HCT116 (cell line): ENCODE data around the gene INTS3. TPM values are rescaled to one million over a fixed set of nuclear protein-coding genes. Genes with fewer than 3 reads are reported as not detected.

ENCODE experiments used
- ATAC-seq: fragments of 200-7000 bp; cut with Tn5 transposase; 2 replicates; pipeline ENCODE4 v1.9.1; 2020; ENCODE audit warnings: mild to moderate bottlenecking, moderate library complexity
- BruUV-seq: library from RNA; stranded (reverse); fragments of 400-500 nt; replicated peaks from 2 replicates; lab custom pipeline; 2021; lab: Mats Ljungman, UMichigan
- CTCF ChIA-PET: fragments of 300-600 bp; sonication (Branson Sonifier 250); formaldehyde crosslinking; loops from one replicate; lab custom pipeline; 2021; ENCODE audit warnings: antibody characterized with exemption; lab: Charles Lee
- POLR2A ChIA-PET: fragments of 300-600, 350-600 bp; sonication (Branson Sonifier 250); formaldehyde crosslinking; loops from one replicate; lab custom pipeline; 2021; ENCODE audit warnings: antibody characterized with exemption; lab: Charles Lee
- RAD21 ChIA-PET, 2 experiments: fragments of 300-600 bp; sonication (Branson Sonifier 250); formaldehyde crosslinking; loops; one replicate each; lab custom pipeline; 2023; ENCODE audit warnings: low total read pairs in 2 of 2; ENCODE audit not compliant: uncharacterized antibody in 2 of 2, unreplicated experiment in 2 of 2, low non-redundant PET in 1 of 2; lab: Charles Lee
- DNase-seq: peaks from one replicate; pipeline ENCODE4 v3.0.0-alpha.2; 2010; ENCODE audit warnings: low read depth, low spot score
- H2AFZ ChIP-seq: fragments of 200-600 bp; shearing (Covaris generic), sonication (generic); 2 replicates; pipeline ENCODE4 v1.6.1; 2017; ENCODE audit warnings: low read depth, mixed run types, mixed read lengths, antibody characterized with exemption, low read length; ENCODE audit not compliant: poor library complexity, severe bottlenecking
- H3K27ac ChIP-seq: 2 replicates; pipeline ENCODE4 v1.5.1; 2012; ENCODE audit warnings: low read depth, low read length
- H3K27me3 ChIP-seq: fragments of 200-600 bp; sonication (generic); 2 replicates; pipeline ENCODE4 v1.6.1; 2016; ENCODE audit warnings: mixed run types, low read length, mixed read lengths; ENCODE audit not compliant: insufficient read depth
- H3K36me3 ChIP-seq, 2 experiments: fragments of 200-500 bp in 1 of 2; fragments of 200-600 bp in 1 of 2; sonication (Bioruptor generic) in 1 of 2; sonication (generic) in 1 of 2; 2 replicates each; pipeline versions ENCODE4 v1.5.1 to v1.6.1; 2014 to 2016; ENCODE audit warnings: low read length in 2 of 2, inconsistent platforms in 1 of 2, mixed read lengths in 1 of 2, mixed run types in 1 of 2; ENCODE audit not compliant: insufficient read depth in 2 of 2, control insufficient read depth in 1 of 2
- H3K4me1 ChIP-seq, 2 experiments: fragments of 200-600 bp in 1 of 2; sonication (generic) in 1 of 2; 2 replicates each; pipeline versions ENCODE4 v1.5.1 to v1.6.1; 2012 to 2017; ENCODE audit warnings: low read length in 2 of 2, inconsistent platforms in 1 of 2, mild to moderate bottlenecking in 1 of 2, mixed read lengths in 1 of 2, mixed run types in 1 of 2, moderate library complexity in 1 of 2; ENCODE audit not compliant: insufficient read depth in 2 of 2, control insufficient read depth in 1 of 2
- H3K4me2 ChIP-seq: fragments of 200-600 bp; sonication (generic); 2 replicates; pipeline ENCODE4 v1.6.1; 2017; ENCODE audit warnings: mixed run types, low read length, mixed read lengths
- H3K4me3 ChIP-seq, 2 experiments: fragments of 200-600 bp in 1 of 2; sonication (generic) in 1 of 2; replicated peaks in 1 of 2; 2 replicates each; pipeline ENCODE4 v1.5.1; 2011 to 2016; ENCODE audit warnings: low read length in 2 of 2, control low read depth in 1 of 2, low read depth in 1 of 2, mild to moderate bottlenecking in 1 of 2, mixed read lengths in 1 of 2, mixed run types in 1 of 2
- H3K79me2 ChIP-seq: fragments of 200-600 bp; sonication (generic); 2 replicates; pipeline ENCODE4 v1.6.1; 2017; ENCODE audit warnings: mild to moderate bottlenecking, mixed run types, low read length, moderate library complexity, mixed read lengths; ENCODE audit not compliant: insufficient read depth
- H3K9ac ChIP-seq: fragments of 200-600 bp; sonication (generic); 2 replicates; pipeline ENCODE4 v1.6.1; 2016; ENCODE audit warnings: low read length, mixed read lengths
- H3K9me2 ChIP-seq: fragments of 200-600 bp; sonication (generic), shearing (Covaris generic); 2 replicates; pipeline ENCODE4 v1.6.1; 2017; ENCODE audit warnings: mixed run types, mild to moderate bottlenecking, moderate library complexity; ENCODE audit not compliant: insufficient read depth
- H3K9me3 ChIP-seq, 2 experiments: fragments of 200-500 bp in 1 of 2; fragments of 200-600 bp in 1 of 2; sonication (Bioruptor generic) in 1 of 2; sonication (generic) in 1 of 2; 2 replicates each; pipeline ENCODE4 v1.6.1; 2014 to 2017; ENCODE audit warnings: low read length in 2 of 2, mixed read lengths in 2 of 2, inconsistent platforms in 1 of 2, low read depth in 1 of 2, mild to moderate bottlenecking in 1 of 2, mixed run types in 1 of 2, moderate library complexity in 1 of 2; ENCODE audit not compliant: control insufficient read depth in 1 of 2, insufficient read depth in 1 of 2
- H4K20me1 ChIP-seq: fragments of 200-600 bp; sonication (generic), shearing (Covaris generic); 2 replicates; pipeline ENCODE4 v1.6.1; 2017; ENCODE audit warnings: mixed run types, mild to moderate bottlenecking, moderate library complexity; ENCODE audit not compliant: insufficient read depth
- ATF3 ChIP-seq: IDR thresholded peaks from 2 replicates; pipeline ENCODE4 v1.6.1; 2012
- CBX3 ChIP-seq: IDR thresholded peaks from 2 replicates; pipeline ENCODE4 v1.6.1; 2012; ENCODE audit warnings: low read depth
- CEBPB ChIP-seq: IDR thresholded peaks from 2 replicates; pipeline ENCODE4 v1.6.1; 2012; ENCODE audit warnings: low read depth
- CTCF ChIP-seq, 3 experiments: fragments of 200-600 bp in 1 of 3; sonication (generic) in 1 of 3; IDR thresholded peaks in 2 of 3; conservative IDR thresholded peaks in 1 of 3; 2 replicates each; pipeline ENCODE4 v1.5.1; 2012 to 2017; ENCODE audit warnings: low read depth in 2 of 3, low read length in 2 of 3, antibody characterized with exemption in 1 of 3, borderline replicate concordance in 1 of 3, control low read depth in 1 of 3, mild to moderate bottlenecking in 1 of 3, mixed read lengths in 1 of 3, mixed run types in 1 of 3, moderate library complexity in 1 of 3; ENCODE audit not compliant: insufficient read depth in 1 of 3
- EGR1 ChIP-seq: IDR thresholded peaks from 2 replicates; pipeline ENCODE4 v1.6.1; 2012; ENCODE audit warnings: low read depth
- ELF1 ChIP-seq: IDR thresholded peaks from 2 replicates; pipeline ENCODE4 v1.6.1; 2012; ENCODE audit warnings: low read depth, borderline replicate concordance
- EZH2 ChIP-seq: fragments of 200-600 bp; sonication (generic); IDR thresholded peaks from 2 replicates; pipeline ENCODE4 v1.6.1; 2017; ENCODE audit warnings: antibody characterized with exemption, mixed run types
- FOSL1 ChIP-seq: IDR thresholded peaks from 2 replicates; pipeline ENCODE4 v1.6.1; 2012; ENCODE audit warnings: low read depth
- JUND ChIP-seq: IDR thresholded peaks from 2 replicates; pipeline ENCODE4 v1.6.1; 2012
- MAX ChIP-seq: IDR thresholded peaks from 2 replicates; pipeline ENCODE4 v1.6.1; 2012
- POLR2A ChIP-seq: IDR thresholded peaks from 2 replicates; pipeline ENCODE4 v1.7.0; 2011; ENCODE audit warnings: borderline replicate concordance; ENCODE audit not compliant: insufficient read depth, insufficient read length; ENCODE audit errors: extremely low read depth
- RAD21 ChIP-seq: IDR thresholded peaks from 2 replicates; pipeline ENCODE4 v1.6.1; 2012; ENCODE audit warnings: low read depth, mild to moderate bottlenecking
- SIN3A ChIP-seq: IDR thresholded peaks from 2 replicates; pipeline ENCODE4 v1.6.1; 2012; ENCODE audit warnings: low read depth
- SRF ChIP-seq: IDR thresholded peaks from 2 replicates; pipeline ENCODE4 v1.6.1; 2012; ENCODE audit warnings: low read depth
- TCF7L2 ChIP-seq: IDR thresholded peaks from 2 replicates; pipeline ENCODE4 v1.7.0; 2011; ENCODE audit warnings: borderline replicate concordance, inconsistent platforms; ENCODE audit not compliant: insufficient read depth, insufficient read length; ENCODE audit errors: extremely low read depth
- YY1 ChIP-seq: IDR thresholded peaks from 2 replicates; pipeline ENCODE4 v1.6.1; 2011; ENCODE audit warnings: low read length, low read depth, moderate library complexity, mild to moderate bottlenecking; ENCODE audit not compliant: insufficient replicate concordance; ENCODE audit errors: extremely low read depth
- ZBTB33 ChIP-seq: IDR thresholded peaks from 2 replicates; pipeline ENCODE4 v1.6.1; 2011; ENCODE audit warnings: mild to moderate bottlenecking, low read length, moderate library complexity; ENCODE audit not compliant: insufficient replicate concordance; ENCODE audit errors: extremely low read depth
- ZFX ChIP-seq: fragments of 450-650 bp; IDR thresholded peaks from 2 replicates; pipeline ENCODE4 v1.6.1; 2017
- intact Hi-C: fragments of 100-400 bp; cut with micrococcal nuclease; formaldehyde crosslinking; loops from 2 replicates; pipeline ENCODE4 v1.10.0; 2022
- total RNA-seq: library from RNA; stranded (reverse); gene quantifications from one replicate; pipeline ENCODE4 v1.2.1, GENCODE V29; 2021; ENCODE audit not compliant: unreplicated experiment
- TF ChIP-seq, protein P1 (sequence below): IDR thresholded peaks from 2 replicates; pipeline ENCODE4 v1.6.1; 2012; ENCODE audit warnings: low read depth

Gene INTS3
- total RNA-seq, 1 experiment from 2014 or later = 47.6 TPM

DNA sequence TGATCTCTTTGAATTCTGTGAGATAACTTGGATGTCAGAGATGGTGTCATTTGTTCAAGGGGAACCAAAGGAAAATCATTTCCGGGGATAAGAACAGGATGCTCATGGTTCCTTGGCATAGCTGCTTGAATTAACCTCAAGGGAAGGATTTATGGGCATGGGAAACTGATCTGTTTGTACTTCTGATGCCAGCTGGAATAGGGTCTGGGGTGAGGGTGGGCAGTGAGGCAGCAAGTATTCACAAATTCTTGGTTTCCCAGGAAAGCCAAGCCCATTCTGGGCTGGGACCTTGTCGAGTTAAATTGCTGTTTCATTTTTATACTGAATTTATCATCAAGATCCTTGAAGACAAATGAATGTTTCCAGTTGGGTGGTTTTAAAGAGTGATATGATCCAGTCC is 14.1 kb downstream of the INTS3 start:
- H3K9me2 ChIP-seq = no peaks in the 10 kb centered on the region
- H3K4me2 ChIP-seq = no peak overlapping the region
- no peak overlapping the region for H2AFZ ChIP-seq
- DNase-seq = no peak
- H3K9me3 ChIP-seq = no peaks in the 10 kb centered on the region
- H3K27me3 ChIP-seq = no peaks in the 10 kb centered on the region
- RAD21 ChIA-PET = no interaction called here
- POLR2A ChIA-PET = no interaction called here
- no peak for ATAC-seq
- CTCF ChIA-PET = no interaction called here
- no peak for TF ChIP-seq FOSL1
- TF ChIP-seq SRF = no peak
- TF ChIP-seq EGR1 = no peak
- no peak for TF ChIP-seq CBX3
- TF ChIP-seq ELF1 = no peak
- no peak for TF ChIP-seq RAD21
- TF ChIP-seq, protein P1, sequence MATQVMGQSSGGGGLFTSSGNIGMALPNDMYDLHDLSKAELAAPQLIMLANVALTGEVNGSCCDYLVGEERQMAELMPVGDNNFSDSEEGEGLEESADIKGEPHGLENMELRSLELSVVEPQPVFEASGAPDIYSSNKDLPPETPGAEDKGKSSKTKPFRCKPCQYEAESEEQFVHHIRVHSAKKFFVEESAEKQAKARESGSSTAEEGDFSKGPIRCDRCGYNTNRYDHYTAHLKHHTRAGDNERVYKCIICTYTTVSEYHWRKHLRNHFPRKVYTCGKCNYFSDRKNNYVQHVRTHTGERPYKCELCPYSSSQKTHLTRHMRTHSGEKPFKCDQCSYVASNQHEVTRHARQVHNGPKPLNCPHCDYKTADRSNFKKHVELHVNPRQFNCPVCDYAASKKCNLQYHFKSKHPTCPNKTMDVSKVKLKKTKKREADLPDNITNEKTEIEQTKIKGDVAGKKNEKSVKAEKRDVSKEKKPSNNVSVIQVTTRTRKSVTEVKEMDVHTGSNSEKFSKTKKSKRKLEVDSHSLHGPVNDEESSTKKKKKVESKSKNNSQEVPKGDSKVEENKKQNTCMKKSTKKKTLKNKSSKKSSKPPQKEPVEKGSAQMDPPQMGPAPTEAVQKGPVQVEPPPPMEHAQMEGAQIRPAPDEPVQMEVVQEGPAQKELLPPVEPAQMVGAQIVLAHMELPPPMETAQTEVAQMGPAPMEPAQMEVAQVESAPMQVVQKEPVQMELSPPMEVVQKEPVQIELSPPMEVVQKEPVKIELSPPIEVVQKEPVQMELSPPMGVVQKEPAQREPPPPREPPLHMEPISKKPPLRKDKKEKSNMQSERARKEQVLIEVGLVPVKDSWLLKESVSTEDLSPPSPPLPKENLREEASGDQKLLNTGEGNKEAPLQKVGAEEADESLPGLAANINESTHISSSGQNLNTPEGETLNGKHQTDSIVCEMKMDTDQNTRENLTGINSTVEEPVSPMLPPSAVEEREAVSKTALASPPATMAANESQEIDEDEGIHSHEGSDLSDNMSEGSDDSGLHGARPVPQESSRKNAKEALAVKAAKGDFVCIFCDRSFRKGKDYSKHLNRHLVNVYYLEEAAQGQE = no peak
- TF ChIP-seq TCF7L2 = no peak
- no peak for TF ChIP-seq CTCF (IDR thresholded peaks at IDR 0.05 in 2 of 3, conservative IDR thresholded peaks at IDR 0.05 in 1 of 3; ENCODE audit: borderline replicate concordance in 1 of 3, insufficient read depth in 1 of 3, low read depth in 2 of 3, low read length in 2 of 3)
- TF ChIP-seq ZBTB33 = no peak
- TF ChIP-seq YY1 = no peak
- TF ChIP-seq ATF3 = no peak
- no peak for TF ChIP-seq SIN3A
- TF ChIP-seq CEBPB = no peak
- TF ChIP-seq EZH2 = no peak
- TF ChIP-seq ZFX = no peak
- TF ChIP-seq MAX = no peak
- TF ChIP-seq POLR2A = no peak
- TF ChIP-seq JUND = no peak
- intact Hi-C loops = no loop called here
- H3K9ac ChIP-seq = no peak overlapping the region
- H3K36me3 ChIP-seq = peaks cover 20 to 44% of the 10 kb centered on the region in 2 experiments
- no TSS peak for BruUV-seq
- no peaks in the 10 kb centered on the region for H3K79me2 ChIP-seq
- no peak overlapping the region for H3K27ac ChIP-seq
- H4K20me1 ChIP-seq = no peaks in the 10 kb centered on the region
- H3K4me1 ChIP-seq = no peaks in the 10 kb centered on the region
- no peak overlapping the region for H3K4me3 ChIP-seq
